ENCODE measurements around the gene LRRC4B. TPM values are rescaled to one million over a fixed set of nuclear protein-coding genes. Genes with fewer than 3 reads are reported as not detected.

The LRRC4B gene
- polyA plus RNA-seq, 1 of the 3 experiments (the other 2 are of a cell fraction): 6.9 TPM

GRCh38 chr19:50507376-50507775, 60.9 kb downstream of the LRRC4B start:
- H3K36me3 ChIP-seq (replicated peaks in 1 of 2; ENCODE audit: control insufficient read depth in 1 of 2, insufficient read depth in 2 of 2, low read length in 1 of 2): no peaks in the 10 kb centered on the region
- WGBS (ENCODE audit: low lambda C conversion rate): 99% methylated on average over 8 of the region's 8 CpGs
- TF ChIP-seq SIN3A (IDR thresholded peaks at IDR 0.05; ENCODE audit: borderline replicate concordance, low read depth, low read length) (no peak), SMC3 (IDR thresholded peaks at IDR 0.05; ENCODE audit: low read depth, low read length) (no peak), MAX (IDR thresholded peaks at IDR 0.05; ENCODE audit: low read depth) (no peak), RFX5 (IDR thresholded peaks at IDR 0.05; ENCODE audit: low read length) (no peak), GABPA (IDR thresholded peaks at IDR 0.05; ENCODE audit: low read depth) (no peak), RCOR1 (IDR thresholded peaks at IDR 0.05; ENCODE audit: low read length) (no peak), IRF3 (IDR thresholded peaks at IDR 0.05; ENCODE audit: low read depth, low read length) (no peak), ZBTB33 (IDR thresholded peaks at IDR 0.05; ENCODE audit: borderline replicate concordance, low read depth) (no peak), POLR2AphosphoS5 (IDR thresholded peaks at IDR 0.05; ENCODE audit: low read depth, low read length) (no peak), REST (IDR thresholded peaks at IDR 0.05; ENCODE audit: low read depth, low read length) (no peak), GATA2 (CRISPR knock-in tag; IDR thresholded peaks at IDR 0.05) (no peak), NFIC (IDR thresholded peaks at IDR 0.05; ENCODE audit: borderline replicate concordance) (no peak), ELF1 (IDR thresholded peaks at IDR 0.05) (no peak), EP300 (IDR thresholded peaks at IDR 0.05; ENCODE audit: borderline replicate concordance in 1 of 2, low read depth in 1 of 2, low read length in 1 of 2) (no peak), FOSL2 (IDR thresholded peaks at IDR 0.05; ENCODE audit: borderline replicate concordance, low read depth) (no peak), MEF2A (IDR thresholded peaks at IDR 0.05; ENCODE audit: borderline replicate concordance, low read depth) (no peak), TAF1 (IDR thresholded peaks at IDR 0.05; ENCODE audit: borderline replicate concordance, low read depth, low read length) (no peak), FOXJ3 (CRISPR knock-in tag; IDR thresholded peaks at IDR 0.05) (no peak), TCF12 (IDR thresholded peaks at IDR 0.05) (no peak)
- peaks cover 14% of the 10 kb centered on the region; the same call in 1 of the 2 replicates for H3K79me2 ChIP-seq (ENCODE audit: insufficient read depth)
- no peak overlapping the region for H3K27ac ChIP-seq (ENCODE audit: low read depth in 2 of 2, low read length in 1 of 2)
- H3K4me3 ChIP-seq (ENCODE audit: low read depth in 2 of 2, low read length in 1 of 2): no peak overlapping the region
- no peaks in the 10 kb centered on the region for H3K9me2 ChIP-seq
- H4K20me1 ChIP-seq (ENCODE audit: insufficient read depth): no peaks in the 10 kb centered on the region
- no peak for DNase-seq
- POLR2A ChIA-PET: no interaction called here
- CTCF ChIA-PET: interaction anchor here (0.5 kb wide), 1 partner anchor 1465 kb away, joined by 3 read pairs; no protein-coding TSS in a partner anchor
- no peak overlapping the region for H3K4me2 ChIP-seq
- no peak overlapping the region for H2AFZ ChIP-seq (ENCODE audit: low read depth)
- no peaks in the 10 kb centered on the region for H3F3A ChIP-seq (replicated peaks; ENCODE audit: insufficient read depth)
- H3K4me1 ChIP-seq (ENCODE audit: control insufficient read depth in 1 of 2, insufficient read depth in 2 of 2, low read depth in 1 of 2, low read length in 1 of 2): peaks cover 0 to 11% of the 10 kb centered on the region in 2 experiments; a peak in 1 of 4 replicates
- no peaks in the 10 kb centered on the region for H3K27me3 ChIP-seq (ENCODE audit: insufficient read depth)
- no peak overlapping the region for H3K9ac ChIP-seq
- no peaks in the 10 kb centered on the region for H3K9me3 ChIP-seq

Data from SK-N-SH (cell line).